Sciatic nerve (tissue), 2 donors: ENCODE data around the gene GUCY1B1. TPM values are rescaled to one million over a fixed set of nuclear protein-coding genes. Genes with fewer than 3 reads are reported as not detected.

ENCODE experiments used
- ATAC-seq: fragments of 200-7000 bp; cut with Tn5 transposase; one replicate; pipeline ENCODE4 v1.9.1; 2020; ENCODE audit warnings: mild to moderate bottlenecking, moderate library complexity
- DNase-seq: peaks from one replicate; pipeline ENCODE4 v3.0.0-alpha.2; 2020; ENCODE audit warnings: low spot score
- intact Hi-C: fragments of 100-400 bp; cut with DNase I; formaldehyde crosslinking; loops from one replicate; pipeline ENCODE4 v1.14.2; 2022
- total RNA-seq: library from RNA; stranded (reverse); fragmentation: NEBNext Ultra II Directional; extraction: Animal tissue kit (Norgen Biotek cat#: 25700); gene quantifications from one replicate; pipeline ENCODE4 v1.2.1, GENCODE V29; 2021
- donor health status: DM: no; HTN: no; CAD: no.
- donor health status: DM: no; HTN: no; CAD: no.

Gene GUCY1B1
- total RNA-seq, 1 donor from 2014 or later = 15.5 TPM

DNA sequence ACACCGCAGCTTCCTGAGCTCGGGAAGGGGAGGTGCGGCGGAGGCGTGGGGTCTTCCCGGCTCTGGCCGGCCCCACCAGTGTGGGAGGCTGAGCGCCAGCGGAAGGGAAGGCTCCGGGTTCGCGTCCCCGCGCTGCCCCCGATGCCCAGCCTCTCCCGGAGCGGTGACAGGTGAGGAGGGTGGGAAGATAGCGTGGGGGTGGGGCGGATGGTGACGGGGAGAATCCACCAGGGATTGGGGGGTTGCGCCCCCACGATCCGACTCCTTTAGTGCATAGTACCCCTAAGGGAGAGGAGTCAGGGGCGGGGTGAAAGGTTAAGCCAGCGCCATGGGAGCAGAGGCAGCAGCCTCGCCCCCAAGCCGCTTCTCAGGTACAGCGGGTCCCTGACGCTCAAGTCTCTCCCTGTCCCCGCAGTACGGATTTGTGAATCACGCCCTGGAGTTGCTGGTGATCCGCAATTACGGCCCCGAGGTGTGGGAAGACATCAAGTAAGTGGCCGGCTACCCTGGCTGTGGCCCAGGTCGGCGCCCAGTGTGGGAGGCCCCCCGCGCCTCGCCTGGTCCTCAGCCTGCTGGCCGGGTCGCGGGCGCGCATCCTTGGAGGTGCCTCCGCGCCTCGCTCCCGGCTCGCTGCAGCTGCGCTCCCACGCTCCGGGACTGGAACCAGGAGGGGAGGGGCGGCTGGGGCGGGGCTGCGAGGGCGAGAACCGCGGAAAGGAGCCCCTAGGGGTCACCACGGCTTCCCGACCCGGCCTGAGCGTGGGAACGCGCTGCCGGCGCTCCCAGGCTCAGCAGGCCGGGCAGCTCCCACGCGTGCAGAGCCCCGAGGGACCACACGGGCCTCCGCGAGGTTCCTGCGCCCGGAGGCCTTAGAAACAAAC is 791 bp downstream of the GUCY1B1 start:
- DNase-seq (peak; percentile 67), ATAC-seq (peak; percentile 59)
- intact Hi-C loops = no loop called here

- no peak for ATAC-seq
- no peak for DNase-seq
- intact Hi-C loops = no loop called here
Observed at GRCh38 chr4:155761047-155761446, 2.2 kb downstream of the GUCY1B1 start.

- intact Hi-C loops = no loop called here
- ATAC-seq = no peak
- DNase-seq = no peak
Observed at GRCh38 chr4:155761916-155762315, 3.1 kb downstream of the GUCY1B1 start.

- DNase-seq (no peak), ATAC-seq (no peak)
- intact Hi-C loops = no loop called here
Observed at GRCh38 chr4:155762334-155762733, 3.5 kb downstream of the GUCY1B1 start.

DNA sequence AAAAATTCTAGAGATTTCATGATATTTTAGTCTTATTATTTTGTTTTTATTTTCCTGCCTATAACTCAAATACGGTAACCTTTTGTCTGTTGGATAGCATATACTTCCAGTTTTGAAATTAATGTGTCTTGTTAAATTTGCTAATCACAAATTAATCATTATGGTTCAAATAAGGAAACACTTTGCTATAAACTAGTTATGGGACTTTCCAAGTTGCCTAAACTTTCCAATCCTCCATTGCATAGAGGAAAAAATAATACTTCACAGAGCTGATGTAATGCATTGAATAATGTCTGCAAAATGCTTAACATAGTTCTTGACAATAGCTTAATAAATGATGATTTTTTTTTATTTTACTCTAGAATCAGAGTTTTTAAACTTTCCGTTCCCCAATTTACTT is 4.7 kb downstream of the GUCY1B1 start:
- intact Hi-C loops = no loop called here
- no peak for DNase-seq
- no peak for ATAC-seq

- DNase-seq (no peak), ATAC-seq (no peak)
- intact Hi-C loops = no loop called here
Observed at GRCh38 chr4:155765149-155765548, 6.3 kb downstream of the GUCY1B1 start.

DNA sequence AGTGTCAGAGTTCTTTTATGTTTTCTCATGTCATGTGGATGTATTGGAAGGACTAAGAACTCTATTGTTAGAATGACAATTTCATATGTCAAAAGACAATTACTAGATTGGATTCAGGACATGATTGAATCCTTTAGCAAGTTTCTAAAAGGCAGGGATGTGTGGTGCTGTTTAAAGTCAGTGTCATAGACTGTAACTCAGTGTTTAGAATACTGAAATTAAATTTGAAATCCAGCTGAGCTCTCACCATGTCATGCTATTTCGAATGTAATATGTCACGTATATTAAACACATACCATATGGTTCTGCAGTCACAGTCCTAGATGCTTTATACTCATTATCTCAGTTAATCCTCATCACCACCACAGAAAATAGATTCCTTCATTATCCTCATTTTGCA is 7.8 kb downstream of the GUCY1B1 start:
- ATAC-seq = no peak
- DNase-seq = no peak
- intact Hi-C loops = no loop called here

GRCh38 chr4:155768370-155768769 is 9.5 kb downstream of the GUCY1B1 start:
- intact Hi-C loops = no loop called here
- ATAC-seq (no peak), DNase-seq (no peak)

- no peak for DNase-seq
- intact Hi-C loops = no loop called here
- no peak for ATAC-seq
Observed at GRCh38 chr4:155769090-155769489, 10.3 kb downstream of the GUCY1B1 start.

GRCh38 chr4:155772459-155773195 is 13.8 kb downstream of the GUCY1B1 start:
- ATAC-seq (no peak), DNase-seq (no peak)
- intact Hi-C loops = no loop called here

DNA sequence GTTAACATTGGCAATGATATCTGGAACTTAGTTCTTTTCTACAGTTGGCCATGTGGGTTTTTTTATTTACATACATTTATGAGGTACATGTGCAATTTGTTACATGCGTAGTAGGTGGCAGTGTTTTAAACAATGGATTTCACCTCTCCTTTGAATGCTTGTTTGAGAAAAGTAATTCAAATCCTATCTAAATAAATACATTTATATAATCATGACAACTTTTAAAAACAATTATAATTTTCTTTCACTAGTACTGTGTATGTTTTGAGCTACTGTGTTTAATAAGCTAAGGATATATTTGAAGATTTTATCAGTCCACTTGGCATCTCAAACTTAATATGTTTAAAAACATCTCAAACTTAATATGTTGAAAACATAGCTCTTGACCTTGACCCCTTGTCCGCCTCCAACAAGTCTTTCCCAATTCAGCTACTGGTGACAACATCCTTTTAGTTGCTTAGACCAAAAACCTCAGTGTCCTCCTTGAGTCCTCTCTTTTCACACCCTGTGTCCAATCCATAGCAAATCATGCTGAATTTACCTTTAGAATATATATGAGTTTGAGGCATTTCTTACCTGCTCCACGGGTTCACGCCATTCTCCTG is 14.5 kb downstream of the GUCY1B1 start:
- intact Hi-C loops = no loop called here
- no peak for ATAC-seq
- no peak for DNase-seq

- ATAC-seq = no peak
- no peak for DNase-seq
- intact Hi-C loops = no loop called here
Observed at GRCh38 chr4:155774033-155774432, 15.2 kb downstream of the GUCY1B1 start.

DNA sequence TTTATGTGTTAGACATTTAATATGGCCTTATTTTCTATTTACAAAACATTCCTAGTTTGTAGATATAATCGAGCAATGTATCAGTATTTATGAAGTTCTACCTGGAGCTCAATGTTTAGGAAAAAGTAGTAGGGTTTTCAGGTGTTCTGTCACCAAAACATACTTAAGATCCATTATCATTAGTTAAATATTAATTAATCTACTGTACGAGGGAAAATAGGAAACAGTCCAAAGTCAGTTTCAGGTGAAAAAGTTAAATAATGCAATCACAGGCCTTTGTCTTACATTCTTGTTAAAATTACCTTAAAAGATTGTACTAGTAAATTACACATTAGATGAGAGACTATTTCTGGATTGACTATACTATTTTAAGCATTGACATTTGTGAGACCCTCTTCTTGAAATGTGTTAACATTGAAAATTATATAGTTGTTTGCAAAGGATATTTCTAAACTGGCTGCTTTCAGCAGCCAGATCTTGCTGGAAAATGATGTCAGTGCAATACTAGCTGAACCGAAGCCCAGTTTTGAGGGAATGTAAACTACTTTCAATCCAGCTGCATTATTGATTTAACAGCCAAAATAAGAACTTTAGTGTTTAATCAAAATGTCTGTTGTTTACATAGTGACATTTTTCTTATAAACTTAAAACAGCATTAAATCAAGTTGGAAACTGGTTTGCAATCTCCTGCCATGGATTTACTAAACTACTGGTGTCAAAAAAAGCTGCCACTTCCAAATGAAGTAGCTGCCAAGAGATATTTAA is 19.3 kb downstream of the GUCY1B1 start:
- no peak for DNase-seq
- intact Hi-C loops = no loop called here
- no peak for ATAC-seq

DNA sequence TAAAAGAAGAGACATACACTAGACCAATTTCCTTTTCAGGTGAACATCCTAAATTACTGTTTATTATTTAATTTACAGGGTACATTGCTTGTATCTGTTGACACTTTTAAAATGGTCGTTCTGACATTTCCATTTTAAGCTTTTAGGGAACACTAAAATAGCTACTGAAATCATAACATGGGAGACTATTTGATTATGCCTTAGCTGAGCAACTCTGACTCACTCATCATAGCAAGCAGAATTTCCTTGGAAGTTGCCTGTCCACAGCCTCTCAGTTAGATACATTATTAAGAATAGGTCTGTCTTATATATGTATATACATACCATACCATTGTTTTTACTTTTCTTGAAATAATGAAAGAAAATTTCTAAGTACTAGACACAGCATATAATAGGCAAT is 22.0 kb downstream of the GUCY1B1 start:
- intact Hi-C loops = loop anchor here (10.0 kb wide), 1 partner anchor 336 kb away; no protein-coding TSS in a partner anchor

GRCh38 chr4:155781249-155781831 is 22.5 kb downstream of the GUCY1B1 start:
- DNase-seq = no peak
- ATAC-seq = no peak
- intact Hi-C loops = loop anchor here (10.0 kb wide), 1 partner anchor 337 kb away; no protein-coding TSS in a partner anchor

More for the DNA sequence above, 22.0 kb downstream of the GUCY1B1 start:
- ATAC-seq (no peak), DNase-seq (no peak)

GRCh38 chr4:155784637-155785036 is 25.8 kb downstream of the GUCY1B1 start:
- intact Hi-C loops = loop anchor here (5.0 to 10.0 kb wide), 2 partner anchors 340 to 1187 kb away; no protein-coding TSS in a partner anchor
- ATAC-seq (no peak), DNase-seq (no peak)

DNA sequence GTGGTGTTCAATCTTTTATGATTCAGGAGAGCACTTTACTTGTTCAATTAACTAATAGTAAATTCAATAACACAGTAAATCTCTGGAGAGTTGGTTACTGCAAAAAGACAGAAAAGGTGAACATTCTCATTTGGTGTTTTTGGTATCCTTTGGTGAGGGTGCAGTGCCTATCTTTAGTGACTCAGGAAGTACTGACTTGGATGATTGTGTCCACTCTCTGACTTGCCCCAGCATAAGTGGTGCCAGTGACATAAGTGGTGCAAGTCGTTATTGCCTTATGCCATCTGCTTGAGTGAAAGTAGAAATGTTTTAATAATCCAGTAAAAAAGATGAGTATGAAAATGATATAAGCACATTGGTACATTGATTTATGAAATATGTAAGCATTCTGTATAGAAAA is 27.0 kb downstream of the GUCY1B1 start:
- DNase-seq (no peak), ATAC-seq (no peak)
- intact Hi-C loops = loop anchor here (5.0 to 10.0 kb wide), 2 partner anchors 341 to 1189 kb away; no protein-coding TSS in a partner anchor

- intact Hi-C loops = loop anchor here (5.0 to 10.0 kb wide), 2 partner anchors 342 to 1190 kb away; no protein-coding TSS in a partner anchor
- ATAC-seq (peak; percentile 83), DNase-seq (no peak)
Observed at GRCh38 chr4:155787113-155787710, 28.4 kb downstream of the GUCY1B1 start.
